Thyroid gland (tissue), 4 donors: ENCODE measurements around the gene FBH1.

Experiments used
- CTCF ChIP-seq, 6 experiments: fragments of 200-600 bp in 3 of 6; fragments of 450-650 bp in 3 of 6; sonication (generic) in 3 of 6; IDR thresholded peaks; one replicate each; pipeline ENCODE4 v1.5.1; 2016 to 2019; ENCODE audit warnings: antibody characterized with exemption in 6 of 6, mild to moderate bottlenecking in 2 of 6, inconsistent platforms in 1 of 6, moderate library complexity in 1 of 6
- POLR2A ChIP-seq, 2 donors: fragments of 450-650 bp; IDR thresholded peaks; one replicate each; pipeline ENCODE4 v1.6.1; 2017; ENCODE audit warnings: antibody characterized with exemption in 2 of 2, mild to moderate bottlenecking in 2 of 2, moderate library complexity in 1 of 2

GRCh38 chr10:5951721-5952407 is 61.8 kb downstream of the FBH1 start:
- TF ChIP-seq POLR2A (IDR thresholded peaks at IDR 0.05) = no peak
- TF ChIP-seq CTCF (IDR thresholded peaks at IDR 0.05) = no peak
